ENCODE measurements around the gene OR5AL1. TPM values are rescaled to one million over a fixed set of nuclear protein-coding genes. Genes with fewer than 3 reads are reported as not detected.
"Not testable (repeated sequence)": the region's sequence is repeated elsewhere in the genome, so short reads cannot be mapped to it uniquely, and the experiment has no call there.

The OR5AL1 gene
- total RNA-seq, 3 donors from 2014 or later (not counting 1 experiment from before 2014, with no cell fraction given): not detected

DNA sequence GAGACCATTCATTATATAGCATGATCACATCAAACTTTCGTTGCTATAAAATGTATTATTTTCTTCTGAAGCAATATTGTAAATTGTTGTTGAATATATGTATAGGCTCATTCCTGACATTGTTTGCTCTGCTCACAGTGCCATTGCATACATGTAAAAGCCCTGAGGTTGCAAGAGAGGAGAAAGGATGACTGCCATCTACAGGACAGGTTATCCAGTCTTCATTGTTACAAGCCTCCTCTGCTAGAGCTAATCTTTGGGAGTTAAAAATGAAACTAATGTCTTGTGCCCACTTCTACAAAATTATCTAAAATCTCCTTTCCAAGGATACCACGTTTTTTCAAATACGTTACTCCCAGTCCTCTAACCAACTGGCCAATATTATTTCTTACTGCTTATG, 16.4 kb upstream of the OR5AL1 start:
- Mint-ChIP-seq H3K9me3 (peaks cover 6 to 12% of the 10 kb centered on the region in 2 donors), H3K4me3 (no peak overlapping the region), H3K27me3 (ENCODE audit: low read depth in 2 of 2) (no peaks in the 10 kb centered on the region), H3K27ac (no peak overlapping the region), H3K4me1 (no peaks in the 10 kb centered on the region), H3K36me3 (no peaks in the 10 kb centered on the region)
- Histone ChIP-seq H3K27ac (ENCODE audit: low read length) (no peak overlapping the region), H3K4me3 (ENCODE audit: low read length) (no peak overlapping the region), H3K4me1 (ENCODE audit: control insufficient read depth, insufficient read depth, low read length) (no peaks in the 10 kb centered on the region), H3K27me3 (ENCODE audit: control insufficient read depth, insufficient read depth, low read length) (no peaks in the 10 kb centered on the region), H3K36me3 (ENCODE audit: control insufficient read depth, insufficient read depth, low read length) (no peaks in the 10 kb centered on the region), H3K9me3 (ENCODE audit: control insufficient read depth, insufficient read depth, low read length) (no peaks in the 10 kb centered on the region)
- TF ChIP-seq, protein P1, sequence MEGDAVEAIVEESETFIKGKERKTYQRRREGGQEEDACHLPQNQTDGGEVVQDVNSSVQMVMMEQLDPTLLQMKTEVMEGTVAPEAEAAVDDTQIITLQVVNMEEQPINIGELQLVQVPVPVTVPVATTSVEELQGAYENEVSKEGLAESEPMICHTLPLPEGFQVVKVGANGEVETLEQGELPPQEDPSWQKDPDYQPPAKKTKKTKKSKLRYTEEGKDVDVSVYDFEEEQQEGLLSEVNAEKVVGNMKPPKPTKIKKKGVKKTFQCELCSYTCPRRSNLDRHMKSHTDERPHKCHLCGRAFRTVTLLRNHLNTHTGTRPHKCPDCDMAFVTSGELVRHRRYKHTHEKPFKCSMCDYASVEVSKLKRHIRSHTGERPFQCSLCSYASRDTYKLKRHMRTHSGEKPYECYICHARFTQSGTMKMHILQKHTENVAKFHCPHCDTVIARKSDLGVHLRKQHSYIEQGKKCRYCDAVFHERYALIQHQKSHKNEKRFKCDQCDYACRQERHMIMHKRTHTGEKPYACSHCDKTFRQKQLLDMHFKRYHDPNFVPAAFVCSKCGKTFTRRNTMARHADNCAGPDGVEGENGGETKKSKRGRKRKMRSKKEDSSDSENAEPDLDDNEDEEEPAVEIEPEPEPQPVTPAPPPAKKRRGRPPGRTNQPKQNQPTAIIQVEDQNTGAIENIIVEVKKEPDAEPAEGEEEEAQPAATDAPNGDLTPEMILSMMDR (IDR thresholded peaks at IDR 0.05): no peak
- intact Hi-C loops (cut with micrococcal nuclease): no loop called here
- ATAC-seq: no peak
- WGBS (ENCODE audit: insufficient coverage): 81% methylated on average over 2 of the region's 3 CpGs
- DNase-seq: no peak

DNA sequence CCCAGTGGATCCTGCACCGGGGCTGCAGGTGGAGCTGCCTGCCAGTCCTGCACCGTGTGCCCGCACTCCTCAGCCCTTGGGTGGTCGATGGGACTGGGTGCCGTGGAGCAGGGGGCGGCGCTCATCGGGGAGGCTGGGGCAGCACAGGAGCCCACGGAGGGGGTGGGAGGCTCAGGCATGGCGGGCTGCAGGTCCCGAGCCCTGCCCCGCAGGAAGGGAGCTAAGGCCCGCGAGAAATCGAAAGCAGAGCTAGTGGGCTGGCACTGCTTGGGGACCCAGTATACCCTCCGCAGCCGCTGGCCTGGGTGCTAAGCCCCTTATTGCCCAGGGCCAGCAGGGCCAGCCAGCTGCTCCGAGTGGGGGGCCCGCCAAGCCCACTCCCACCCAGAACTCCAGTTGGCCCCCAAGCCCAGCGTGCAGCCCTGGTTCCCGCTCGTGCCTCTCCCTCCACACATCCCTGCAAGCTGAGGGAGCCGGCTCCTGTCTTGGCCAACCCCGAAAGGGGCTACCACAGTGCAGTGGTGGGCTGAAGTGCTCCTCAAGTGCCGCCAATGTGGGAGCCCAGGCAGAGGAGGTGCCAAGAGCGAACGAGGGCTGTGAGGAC, 10.5 kb upstream of the OR5AL1 start:
- H3K36me3 ChIP-seq (ENCODE audit: control insufficient read depth, insufficient read depth, low read length); H3K4me3 ChIP-seq (ENCODE audit: low read length); H3K4me3 Mint-ChIP-seq; ATAC-seq; H3K9me3 ChIP-seq (ENCODE audit: control insufficient read depth, insufficient read depth, low read length); DNase-seq; H3K27ac Mint-ChIP-seq; H3K27me3 ChIP-seq (ENCODE audit: control insufficient read depth, insufficient read depth, low read length); H3K27me3 Mint-ChIP-seq (ENCODE audit: low read depth in 2 of 2); H3K27ac ChIP-seq (ENCODE audit: low read length); H3K4me1 ChIP-seq (ENCODE audit: control insufficient read depth, insufficient read depth, low read length); intact Hi-C loops (cut with micrococcal nuclease); H3K4me1 Mint-ChIP-seq: not testable (repeated sequence)
- H3K9me3 Mint-ChIP-seq: peaks cover 9 to 15% of the 10 kb centered on the region in 2 donors
- H3K36me3 Mint-ChIP-seq: peaks cover 19% of the 10 kb centered on the region
- WGBS (ENCODE audit: insufficient coverage): 84% methylated on average over 27 of the region's 27 CpGs

DNA sequence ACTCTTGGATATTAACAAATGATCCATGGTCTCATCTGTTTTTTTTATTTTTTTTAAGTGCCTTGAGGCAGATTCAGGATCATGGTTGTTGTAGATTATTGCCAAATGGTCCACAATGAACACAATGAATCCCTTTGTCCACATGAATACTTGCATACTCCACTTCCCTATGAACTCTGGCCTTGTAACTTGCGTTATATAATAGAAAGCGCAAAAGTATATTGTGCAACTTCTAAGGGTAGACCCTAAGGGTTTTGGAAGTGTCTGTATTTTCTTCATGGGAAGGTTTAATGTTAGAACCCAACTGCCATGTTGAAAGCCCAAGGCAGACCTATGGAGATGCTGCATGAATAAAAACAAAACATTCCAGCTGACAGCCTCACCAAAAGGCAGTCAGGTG, 8.1 kb upstream of the OR5AL1 start:
- H3K36me3 Mint-ChIP-seq: peaks cover 19% of the 10 kb centered on the region
- H3K9me3 Mint-ChIP-seq: peaks cover 15 to 26% of the 10 kb centered on the region in 2 donors
- DNase-seq (no peak), ATAC-seq (no peak)
- Histone ChIP-seq H3K27ac (ENCODE audit: low read length) (no peak overlapping the region), H3K36me3 (ENCODE audit: control insufficient read depth, insufficient read depth, low read length) (no peaks in the 10 kb centered on the region), H3K4me3 (ENCODE audit: low read length) (no peak overlapping the region), H3K4me1 (ENCODE audit: control insufficient read depth, insufficient read depth, low read length) (no peaks in the 10 kb centered on the region), H3K9me3 (ENCODE audit: control insufficient read depth, insufficient read depth, low read length) (peaks cover 4% of the 10 kb centered on the region), H3K27me3 (ENCODE audit: control insufficient read depth, insufficient read depth, low read length) (no peaks in the 10 kb centered on the region)
- H3K27me3 Mint-ChIP-seq (ENCODE audit: low read depth in 2 of 2): no peaks in the 10 kb centered on the region
- TF ChIP-seq, protein P1 (IDR thresholded peaks at IDR 0.05): no peak
- intact Hi-C loops (cut with micrococcal nuclease): no loop called here
- H3K27ac Mint-ChIP-seq: no peak overlapping the region
- H3K4me3 Mint-ChIP-seq: no peak overlapping the region
- 100% methylated on average over 1 of the region's 2 CpGs for WGBS (ENCODE audit: insufficient coverage)
- no peaks in the 10 kb centered on the region for H3K4me1 Mint-ChIP-seq

DNA sequence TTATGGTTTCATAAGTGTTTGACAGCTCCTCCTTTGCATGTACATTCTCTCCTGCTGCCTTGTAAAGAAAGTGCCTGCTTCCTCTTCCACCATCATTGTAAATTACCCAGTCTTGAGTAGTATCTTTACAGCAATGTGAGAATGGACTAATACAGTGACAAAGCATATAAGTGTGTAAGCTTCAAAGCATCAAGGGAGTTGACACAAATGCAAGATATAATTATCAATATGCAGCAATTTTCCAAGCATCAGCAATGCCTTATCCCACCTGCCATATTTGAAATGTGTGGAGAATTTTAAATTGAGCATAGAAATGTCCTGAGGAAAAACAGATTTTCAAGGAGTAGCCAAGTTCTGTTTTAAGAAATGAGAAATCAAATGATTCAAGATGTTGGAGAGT, 1.7 kb upstream of the OR5AL1 start:
- DNase-seq: no peak
- Mint-ChIP-seq H3K27ac (no peak overlapping the region), H3K36me3 (peaks cover 8% of the 10 kb centered on the region), H3K9me3 (peaks cover 13 to 25% of the 10 kb centered on the region in 2 donors), H3K27me3 (ENCODE audit: low read depth in 2 of 2) (no peaks in the 10 kb centered on the region), H3K4me1 (no peaks in the 10 kb centered on the region), H3K4me3 (no peak overlapping the region)
- no peak for ATAC-seq
- Histone ChIP-seq H3K27me3 (ENCODE audit: control insufficient read depth, insufficient read depth, low read length) (no peaks in the 10 kb centered on the region), H3K36me3 (ENCODE audit: control insufficient read depth, insufficient read depth, low read length) (no peaks in the 10 kb centered on the region), H3K9me3 (ENCODE audit: control insufficient read depth, insufficient read depth, low read length) (peaks cover 11% of the 10 kb centered on the region), H3K4me1 (ENCODE audit: control insufficient read depth, insufficient read depth, low read length) (no peaks in the 10 kb centered on the region), H3K4me3 (ENCODE audit: low read length) (no peak overlapping the region), H3K27ac (ENCODE audit: low read length) (no peak overlapping the region)
- intact Hi-C loops (cut with micrococcal nuclease): no loop called here
- TF ChIP-seq, protein P1 (IDR thresholded peaks at IDR 0.05): no peak

All from natural killer cell (primary cell).